Neutrophil (primary cell): ENCODE data around the gene OFD1.

Experiments used
- H3K27ac ChIP-seq: fragments of 200-600 bp; sonication (generic); 2 replicates; pipeline ENCODE4 v1.5.1; 2016; ENCODE audit warnings: mild to moderate bottlenecking, moderate library complexity
- H3K27me3 ChIP-seq: fragments of 200-600 bp; sonication (generic); 2 replicates; pipeline ENCODE4 v1.6.0; 2016; ENCODE audit warnings: mild to moderate bottlenecking
- H3K36me3 ChIP-seq: fragments of 200-600 bp; sonication (generic); 2 replicates; pipeline ENCODE4 v1.5.1; 2017
- H3K4me1 ChIP-seq, 2 experiments: fragments of 200-600 bp in 1 of 2; sonication (generic) in 1 of 2; 1 replicate in 1 of 2; 2 replicates in 1 of 2; pipeline versions ENCODE4 v1.5.1 to v1.6.1; 2013 to 2016; ENCODE audit warnings: low read depth in 1 of 2, low read length in 1 of 2, mild to moderate bottlenecking in 1 of 2, moderate library complexity in 1 of 2; ENCODE audit not compliant: control insufficient read depth in 1 of 2, insufficient read depth in 1 of 2
- H3K4me3 ChIP-seq, 2 experiments: fragments of 200-600 bp in 1 of 2; sonication (generic) in 1 of 2; 1 replicate in 1 of 2; 2 replicates in 1 of 2; pipeline ENCODE4 v1.5.1; 2013 to 2016; ENCODE audit warnings: low read depth in 1 of 2, low read length in 1 of 2, mild to moderate bottlenecking in 1 of 2, moderate library complexity in 1 of 2
- H3K9me3 ChIP-seq: fragments of 200-600 bp; sonication (generic); 2 replicates; pipeline ENCODE4 v1.5.1; 2016
- TF ChIP-seq, protein P1 (sequence below): fragments of 200-600 bp; sonication (generic); IDR thresholded peaks from 2 replicates; pipeline ENCODE4 v1.5.1; 2016; ENCODE audit warnings: antibody characterized with exemption

The OFD1 gene

DNA sequence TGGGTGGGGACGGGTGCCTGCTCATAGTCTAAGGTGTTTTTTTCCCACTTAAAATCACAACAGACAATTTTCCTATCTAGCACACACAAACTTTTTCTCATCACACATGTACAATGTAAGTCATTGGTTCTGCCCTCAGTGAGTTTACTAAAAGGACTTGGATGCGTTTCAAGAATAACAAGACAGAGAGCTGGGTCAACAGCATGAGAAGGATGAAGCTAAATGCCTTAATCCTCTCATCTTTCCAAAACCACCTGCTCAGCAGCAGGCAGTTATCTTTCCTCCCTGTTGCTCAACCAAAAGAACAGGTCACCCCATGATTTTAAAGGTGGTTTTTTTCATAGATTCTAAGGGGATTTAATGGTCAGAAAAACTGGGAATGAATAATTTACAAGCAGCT, 40.1 kb downstream of the OFD1 start:
- H3K27ac ChIP-seq: no peak overlapping the region
- TF ChIP-seq, protein P1, sequence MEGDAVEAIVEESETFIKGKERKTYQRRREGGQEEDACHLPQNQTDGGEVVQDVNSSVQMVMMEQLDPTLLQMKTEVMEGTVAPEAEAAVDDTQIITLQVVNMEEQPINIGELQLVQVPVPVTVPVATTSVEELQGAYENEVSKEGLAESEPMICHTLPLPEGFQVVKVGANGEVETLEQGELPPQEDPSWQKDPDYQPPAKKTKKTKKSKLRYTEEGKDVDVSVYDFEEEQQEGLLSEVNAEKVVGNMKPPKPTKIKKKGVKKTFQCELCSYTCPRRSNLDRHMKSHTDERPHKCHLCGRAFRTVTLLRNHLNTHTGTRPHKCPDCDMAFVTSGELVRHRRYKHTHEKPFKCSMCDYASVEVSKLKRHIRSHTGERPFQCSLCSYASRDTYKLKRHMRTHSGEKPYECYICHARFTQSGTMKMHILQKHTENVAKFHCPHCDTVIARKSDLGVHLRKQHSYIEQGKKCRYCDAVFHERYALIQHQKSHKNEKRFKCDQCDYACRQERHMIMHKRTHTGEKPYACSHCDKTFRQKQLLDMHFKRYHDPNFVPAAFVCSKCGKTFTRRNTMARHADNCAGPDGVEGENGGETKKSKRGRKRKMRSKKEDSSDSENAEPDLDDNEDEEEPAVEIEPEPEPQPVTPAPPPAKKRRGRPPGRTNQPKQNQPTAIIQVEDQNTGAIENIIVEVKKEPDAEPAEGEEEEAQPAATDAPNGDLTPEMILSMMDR: no peak
- H3K4me3 ChIP-seq: no peak overlapping the region
- H3K4me1 ChIP-seq: no peaks in the 10 kb centered on the region
- peaks cover 48% of the 10 kb centered on the region for H3K36me3 ChIP-seq
- H3K27me3 ChIP-seq: no peaks in the 10 kb centered on the region
- H3K9me3 ChIP-seq: no peaks in the 10 kb centered on the region

DNA sequence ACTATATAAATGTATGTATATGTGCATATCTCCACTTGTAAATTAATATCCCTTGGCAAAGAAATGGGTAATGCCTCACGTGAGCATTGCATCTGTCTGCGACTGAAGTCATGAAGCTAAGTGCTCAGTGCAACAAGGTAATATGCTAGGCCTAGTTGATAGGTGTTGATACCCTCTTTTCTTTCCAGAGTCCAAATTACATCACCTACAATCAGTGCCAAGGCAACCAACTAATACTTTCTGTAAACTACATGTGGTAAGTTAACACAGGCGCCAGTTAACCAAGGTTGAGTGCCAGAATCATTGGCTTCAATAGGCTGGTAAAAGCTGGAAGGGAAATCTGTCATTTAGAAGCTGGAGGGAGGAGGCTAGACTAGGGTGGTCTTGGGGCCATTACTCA, 41.3 kb downstream of the OFD1 start:
- H3K36me3 ChIP-seq: peaks cover 38% of the 10 kb centered on the region
- H3K4me1 ChIP-seq: no peaks in the 10 kb centered on the region
- no peak overlapping the region for H3K4me3 ChIP-seq
- TF ChIP-seq, protein P1: no peak
- no peaks in the 10 kb centered on the region for H3K27me3 ChIP-seq
- H3K9me3 ChIP-seq: no peaks in the 10 kb centered on the region
- no peak overlapping the region for H3K27ac ChIP-seq

DNA sequence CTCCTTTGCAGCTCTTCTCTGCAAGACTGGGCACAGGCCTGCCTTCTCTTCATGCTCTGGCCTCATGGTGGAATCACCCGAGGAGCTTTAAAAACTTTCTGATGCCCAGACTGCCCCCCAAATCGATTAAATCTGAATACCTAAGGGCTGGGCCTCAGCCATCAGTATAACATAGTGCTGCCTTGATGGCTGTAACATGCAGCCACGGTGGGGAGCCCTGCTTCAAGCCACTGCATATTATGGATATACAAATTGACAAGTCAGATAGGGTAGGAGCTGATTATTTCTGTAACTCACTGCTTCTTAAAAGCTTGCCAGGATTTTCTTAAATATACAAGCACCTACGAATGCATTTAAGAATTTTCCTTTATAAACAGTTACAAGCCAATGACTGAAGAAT, 41.8 kb downstream of the OFD1 start:
- Histone ChIP-seq H3K4me1 (no peaks in the 10 kb centered on the region), H3K27me3 (no peaks in the 10 kb centered on the region), H3K9me3 (no peaks in the 10 kb centered on the region), H3K4me3 (no peak overlapping the region), H3K27ac (no peak overlapping the region), H3K36me3 (peaks cover 37% of the 10 kb centered on the region)
- TF ChIP-seq, protein P1: no peak

DNA sequence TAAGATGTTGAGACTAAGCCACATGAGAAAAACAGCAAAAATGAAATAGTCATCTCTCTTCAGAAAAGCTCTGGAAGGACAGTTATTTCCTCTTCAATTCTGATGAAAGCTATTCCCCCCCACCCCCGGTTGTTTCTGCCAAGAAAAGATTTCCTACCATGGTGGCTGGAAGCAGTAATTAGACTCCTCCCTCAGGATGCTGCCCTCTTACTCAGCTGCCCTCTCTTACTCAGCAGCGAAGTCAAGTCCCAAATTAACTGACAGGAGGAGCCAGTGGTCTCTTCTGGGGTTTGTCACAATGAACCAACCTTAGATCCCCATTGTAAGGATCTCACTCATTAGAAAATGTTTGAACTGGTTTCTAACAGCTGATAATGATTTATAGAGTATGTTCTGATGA, 44.4 kb downstream of the OFD1 start:
- peaks cover 27% of the 10 kb centered on the region for H3K36me3 ChIP-seq
- no peaks in the 10 kb centered on the region for H3K9me3 ChIP-seq
- H3K27ac ChIP-seq: no peak overlapping the region
- no peaks in the 10 kb centered on the region for H3K4me1 ChIP-seq
- TF ChIP-seq, protein P1: no peak
- H3K27me3 ChIP-seq: no peaks in the 10 kb centered on the region
- no peak overlapping the region for H3K4me3 ChIP-seq

DNA sequence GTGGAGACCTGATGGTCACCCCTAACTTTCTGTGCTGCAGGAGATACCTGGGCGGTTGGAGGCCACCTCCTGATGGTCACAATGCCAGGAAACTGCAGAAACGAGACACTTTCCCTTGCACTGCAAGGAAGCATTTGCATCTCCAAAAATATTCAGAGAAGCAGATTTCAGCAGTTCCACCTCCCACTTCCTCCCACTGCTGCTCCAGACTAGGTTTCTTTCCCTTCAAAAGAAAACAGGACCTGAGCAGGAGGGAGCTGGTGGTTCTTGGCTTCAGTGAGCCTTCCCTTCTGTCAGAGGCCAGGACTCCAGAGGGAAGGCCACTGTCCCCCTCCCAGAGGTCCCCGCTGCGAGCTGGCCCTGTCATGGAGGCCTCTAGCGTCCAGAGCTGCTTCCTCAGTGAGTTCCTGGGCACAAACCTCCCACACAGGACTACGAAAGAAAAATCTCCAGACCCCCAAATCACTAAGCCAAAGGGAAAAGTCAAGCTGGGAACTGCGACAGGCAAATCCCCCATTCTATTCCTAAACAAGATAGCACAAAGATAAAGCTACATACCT, 46.4 kb downstream of the OFD1 start:
- TF ChIP-seq, protein P1: no peak

DNA sequence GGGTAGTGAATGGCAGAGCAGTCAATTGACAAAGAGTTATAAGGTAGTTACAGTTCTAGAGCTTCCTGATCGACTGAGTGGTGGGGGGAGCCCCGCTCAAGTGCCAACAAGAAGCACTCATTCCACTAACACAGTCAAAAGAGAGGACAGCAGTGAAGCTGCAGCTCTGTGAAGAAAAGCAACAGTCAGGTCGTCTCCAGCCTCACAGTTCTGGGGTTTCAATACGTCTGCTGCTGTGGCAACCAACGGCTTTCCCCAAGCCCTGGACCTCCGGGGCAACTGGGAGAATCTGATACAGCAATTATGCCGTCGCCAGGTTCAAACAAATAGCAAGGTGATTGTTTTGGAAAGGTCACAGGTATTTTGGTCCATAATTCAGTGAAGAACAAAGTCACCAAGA, 51.5 kb downstream of the OFD1 start:
- no peak overlapping the region for H3K27ac ChIP-seq
- no peaks in the 10 kb centered on the region for H3K36me3 ChIP-seq
- H3K9me3 ChIP-seq: no peaks in the 10 kb centered on the region
- TF ChIP-seq, protein P1: no peak
- no peaks in the 10 kb centered on the region for H3K27me3 ChIP-seq
- H3K4me3 ChIP-seq: no peak overlapping the region
- H3K4me1 ChIP-seq: no peaks in the 10 kb centered on the region

More for the DNA sequence above, 46.4 kb downstream of the OFD1 start:
- H3K27me3 ChIP-seq: no peaks in the 10 kb centered on the region
- no peak overlapping the region for H3K4me3 ChIP-seq
- no peaks in the 10 kb centered on the region for H3K4me1 ChIP-seq
- no peak overlapping the region for H3K27ac ChIP-seq
- H3K9me3 ChIP-seq: no peaks in the 10 kb centered on the region
- H3K36me3 ChIP-seq: peaks cover 9% of the 10 kb centered on the region
